PC-9 (cell line): Measurements from ENCODE around the gene HERC4. TPM values are rescaled to one million over a fixed set of nuclear protein-coding genes. Genes with fewer than 3 reads are reported as not detected.

Source experiments
- BruUV-seq: library from RNA; stranded (reverse); fragments of 400-500 nt; replicated peaks from 2 replicates; lab custom pipeline; 2021; lab: Mats Ljungman, UMichigan
- CTCF ChIA-PET: fragments of 300-600 bp; sonication (Branson Sonifier 250); formaldehyde crosslinking; loops from one replicate; lab custom pipeline; 2022; ENCODE audit warnings: antibody characterized with exemption; lab: Charles Lee
- POLR2A ChIA-PET: fragments of 300-600 bp; sonication (Branson Sonifier 250); formaldehyde crosslinking; loops from one replicate; lab custom pipeline; 2022; ENCODE audit warnings: antibody characterized with exemption; ENCODE audit not compliant: unreplicated experiment; lab: Charles Lee
- DNase-seq, 2 experiments: peaks; one replicate each; pipeline versions ENCODE4 v3.0.0 to v3.0.0-alpha.2; 2015 to 2022; ENCODE audit warnings: mixed read lengths in 1 of 2
- H2AFZ ChIP-seq: fragments of 200-600 bp; sonication (generic); 2 replicates; pipeline ENCODE4 v1.8.1; 2017; ENCODE audit warnings: antibody characterized with exemption
- H3F3A ChIP-seq: fragments of 200-600 bp; sonication (generic); 2 replicates; pipeline ENCODE4 v1.8.1; 2017; ENCODE audit warnings: antibody characterized with exemption, mild to moderate bottlenecking, low read depth; ENCODE audit not compliant: insufficient read depth
- H3K27ac ChIP-seq: fragments of 200-600 bp; sonication (generic); 2 replicates; pipeline ENCODE4 v1.6.1; 2016; ENCODE audit warnings: mixed run types
- H3K27me3 ChIP-seq: fragments of 200-600 bp; sonication (generic); 2 replicates; pipeline ENCODE4 v1.6.1; 2016; ENCODE audit warnings: low read depth, mixed run types; ENCODE audit not compliant: insufficient read depth
- H3K36me3 ChIP-seq: fragments of 200-600 bp; sonication (generic); 2 replicates; pipeline ENCODE4 v1.6.1; 2016; ENCODE audit warnings: low read depth, mixed run types
- H3K4me1 ChIP-seq: fragments of 200-600 bp; sonication (generic); replicated peaks from 2 replicates; pipeline ENCODE4 v1.6.1; 2016; ENCODE audit warnings: mixed run types; ENCODE audit not compliant: insufficient read depth
- H3K4me2 ChIP-seq: fragments of 200-600 bp; sonication (generic); 2 replicates; pipeline ENCODE4 v1.6.1; 2017; ENCODE audit warnings: mixed run types
- H3K4me3 ChIP-seq: fragments of 200-600 bp; sonication (generic); 2 replicates; pipeline ENCODE4 v1.6.1; 2016; ENCODE audit warnings: mixed run types
- H3K79me2 ChIP-seq: fragments of 200-600 bp; sonication (generic); 2 replicates; pipeline ENCODE4 v1.6.1; 2017; ENCODE audit warnings: low read depth, mixed run types
- H3K9me2 ChIP-seq: fragments of 200-600 bp; sonication (generic); 2 replicates; pipeline ENCODE4 v1.8.1; 2017; ENCODE audit warnings: mild to moderate bottlenecking; ENCODE audit not compliant: insufficient read depth
- H3K9me3 ChIP-seq: fragments of 200-600 bp; sonication (generic); 2 replicates; pipeline ENCODE4 v1.8.1; 2016; ENCODE audit warnings: low read depth; ENCODE audit not compliant: insufficient read depth
- H4K20me1 ChIP-seq: fragments of 200-600 bp; sonication (generic); 2 replicates; pipeline ENCODE4 v1.8.1; 2017; ENCODE audit not compliant: insufficient read depth
- CTCF ChIP-seq: fragments of 200-600 bp; sonication (generic); conservative IDR thresholded peaks from 2 replicates; pipeline ENCODE4 v1.6.1; 2017; ENCODE audit warnings: mixed run types, antibody characterized with exemption, mild to moderate bottlenecking, moderate library complexity
- EZH2 ChIP-seq: fragments of 200-600 bp; sonication (generic); IDR thresholded peaks from 2 replicates; pipeline ENCODE4 v1.8.0; 2017; ENCODE audit warnings: antibody characterized with exemption, low read depth
- intact Hi-C: fragments of 100-400 bp; cut with micrococcal nuclease; formaldehyde crosslinking; loops from one replicate; pipeline ENCODE4 v1.10.0; 2022; ENCODE audit not compliant: unreplicated experiment
- total RNA-seq: library from RNA; stranded (reverse); gene quantifications from 2 replicates; pipeline ENCODE4 v1.2.3, GENCODE V29; 2021

Gene HERC4
- total RNA-seq, 1 experiment from 2014 or later, result 116 TPM

- Histone ChIP-seq H3K4me1 (no peaks in the 10 kb centered on the region), H3K36me3 (peaks cover 41% of the 10 kb centered on the region), H3K79me2 (no peaks in the 10 kb centered on the region), H3K4me2 (no peak overlapping the region), H3K27me3 (no peaks in the 10 kb centered on the region), H3K9me2 (no peaks in the 10 kb centered on the region), H3F3A (peaks cover 30% of the 10 kb centered on the region), H2AFZ (no peak overlapping the region), H4K20me1 (no peaks in the 10 kb centered on the region), H3K4me3 (no peak overlapping the region), H3K27ac (no peak overlapping the region), H3K9me3 (no peaks in the 10 kb centered on the region)
- intact Hi-C loops, result no loop called here
- no peak for DNase-seq
- TF ChIP-seq EZH2 (no peak), CTCF (no peak)
- ChIA-PET CTCF (no interaction called here), POLR2A (no interaction called here)
- BruUV-seq, result no TSS peak
These were observed 64.6 kb downstream of the HERC4 start for GRCh38 chr10:68010426-68010940.

GRCh38 chr10:68007356-68007755 is 67.7 kb downstream of the HERC4 start:
- no peak overlapping the region for H3K27ac ChIP-seq

GRCh38 chr10:68001539-68001938 is 73.5 kb downstream of the HERC4 start:
- Histone ChIP-seq H4K20me1 (peaks cover 3% of the 10 kb centered on the region; the same call in 1 of the 2 replicates), H3K79me2 (no peaks in the 10 kb centered on the region), H3K9me3 (no peaks in the 10 kb centered on the region), H3K36me3 (peaks cover 30% of the 10 kb centered on the region), H3K4me2 (no peak overlapping the region), H2AFZ (no peak overlapping the region), H3K9me2 (no peaks in the 10 kb centered on the region), H3F3A (peaks cover 40% of the 10 kb centered on the region), H3K27ac (no peak overlapping the region), H3K27me3 (no peaks in the 10 kb centered on the region), H3K4me1 (no peaks in the 10 kb centered on the region), H3K4me3 (no peak overlapping the region)
- DNase-seq, result no peak
- TF ChIP-seq CTCF (no peak), EZH2 (no peak)
- BruUV-seq, result no TSS peak
- ChIA-PET CTCF (no interaction called here), POLR2A (no interaction called here)
- intact Hi-C loops, result no loop called here

More at GRCh38 chr10:68007356-68007755, 67.7 kb downstream of the HERC4 start:
- no TSS peak for BruUV-seq
- Histone ChIP-seq H3K36me3 (peaks cover 40% of the 10 kb centered on the region), H3K27me3 (no peaks in the 10 kb centered on the region), H3K79me2 (no peaks in the 10 kb centered on the region), H4K20me1 (no peaks in the 10 kb centered on the region; the same call in 1 of the 2 replicates), H3K9me3 (no peaks in the 10 kb centered on the region), H3F3A (peaks cover 19% of the 10 kb centered on the region; the same call in 1 of the 2 replicates), H3K4me3 (no peak overlapping the region), H3K4me2 (no peak overlapping the region), H3K9me2 (no peaks in the 10 kb centered on the region), H3K4me1 (no peaks in the 10 kb centered on the region), H2AFZ (no peak overlapping the region)
- no peak for DNase-seq
- ChIA-PET POLR2A (no interaction called here), CTCF (no interaction called here)
- TF ChIP-seq CTCF (no peak), EZH2 (no peak)
- intact Hi-C loops, result no loop called here
